Activated CD4-positive, alpha-beta T cell treated with anti-CD3 and anti-CD28 coated beads, Interleukin-2, Interleukin-6, amounts not matched to agents 100 ng/mL and 50 ng/mL, durations not matched to agents 16 hours and 8 hours (primary cell): ENCODE data around the gene DGCR2.

Experiments
- DNase-seq: peaks from one replicate; pipeline ENCODE4 v3.0.0-alpha.2; 2020

DGCR2 gene

GRCh38 chr22:19143967-19144400 is 21.8 kb upstream of the DGCR2 start:
- peak; percentile 54 for DNase-seq

GRCh38 chr22:19143212-19143611 is 21.0 kb upstream of the DGCR2 start:
- no peak for DNase-seq

GRCh38 chr22:19142394-19142793 is 20.2 kb upstream of the DGCR2 start:
- DNase-seq, result no peak

- no peak for DNase-seq
These were observed 17.8 kb upstream of the DGCR2 start for GRCh38 chr22:19139974-19140373.

GRCh38 chr22:19139001-19139356 is 16.8 kb upstream of the DGCR2 start:
- no peak for DNase-seq

GRCh38 chr22:19138217-19139000 is 16.2 kb upstream of the DGCR2 start:
- no peak for DNase-seq

- no peak for DNase-seq
These were observed 15.4 kb upstream of the DGCR2 start for GRCh38 chr22:19137384-19138216.

GRCh38 chr22:19136915-19137314 is 14.7 kb upstream of the DGCR2 start:
- DNase-seq, result no peak

- no peak for DNase-seq
These were observed 12.7 kb upstream of the DGCR2 start for GRCh38 chr22:19134874-19135273.

GRCh38 chr22:19134176-19134831 is 12.1 kb upstream of the DGCR2 start:
- no peak for DNase-seq

GRCh38 chr22:19133561-19133960 is 11.3 kb upstream of the DGCR2 start:
- DNase-seq, result no peak

- DNase-seq, result no peak
These were observed 10.6 kb upstream of the DGCR2 start for GRCh38 chr22:19132693-19133400.

- no peak for DNase-seq
These were observed 9.9 kb upstream of the DGCR2 start for GRCh38 chr22:19132153-19132552.

- no peak for DNase-seq
These were observed 9.4 kb upstream of the DGCR2 start for GRCh38 chr22:19131685-19132015.

- DNase-seq, result no peak
These were observed 8.9 kb upstream of the DGCR2 start, which contains the start of gene TSSK2 for GRCh38 chr22:19130959-19131684. TSSK2 (plus strand) TSS chr22:19131308; CDS start chr22:19131400, 92 bp downstream.

- DNase-seq, result no peak
These were observed 7.7 kb upstream of the DGCR2 start for GRCh38 chr22:19129871-19130270.

- DNase-seq, result no peak
These were observed 6.9 kb upstream of the DGCR2 start for GRCh38 chr22:19128946-19129727.

GRCh38 chr22:19128009-19128401 is 5.8 kb upstream of the DGCR2 start:
- no peak for DNase-seq

GRCh38 chr22:19127329-19128008 is 5.3 kb upstream of the DGCR2 start:
- no peak for DNase-seq

- no peak for DNase-seq
These were observed 4.4 kb upstream of the DGCR2 start for GRCh38 chr22:19126309-19127273.
